ENCODE results near the gene SLC34A1.

SLC34A1 gene

DNA sequence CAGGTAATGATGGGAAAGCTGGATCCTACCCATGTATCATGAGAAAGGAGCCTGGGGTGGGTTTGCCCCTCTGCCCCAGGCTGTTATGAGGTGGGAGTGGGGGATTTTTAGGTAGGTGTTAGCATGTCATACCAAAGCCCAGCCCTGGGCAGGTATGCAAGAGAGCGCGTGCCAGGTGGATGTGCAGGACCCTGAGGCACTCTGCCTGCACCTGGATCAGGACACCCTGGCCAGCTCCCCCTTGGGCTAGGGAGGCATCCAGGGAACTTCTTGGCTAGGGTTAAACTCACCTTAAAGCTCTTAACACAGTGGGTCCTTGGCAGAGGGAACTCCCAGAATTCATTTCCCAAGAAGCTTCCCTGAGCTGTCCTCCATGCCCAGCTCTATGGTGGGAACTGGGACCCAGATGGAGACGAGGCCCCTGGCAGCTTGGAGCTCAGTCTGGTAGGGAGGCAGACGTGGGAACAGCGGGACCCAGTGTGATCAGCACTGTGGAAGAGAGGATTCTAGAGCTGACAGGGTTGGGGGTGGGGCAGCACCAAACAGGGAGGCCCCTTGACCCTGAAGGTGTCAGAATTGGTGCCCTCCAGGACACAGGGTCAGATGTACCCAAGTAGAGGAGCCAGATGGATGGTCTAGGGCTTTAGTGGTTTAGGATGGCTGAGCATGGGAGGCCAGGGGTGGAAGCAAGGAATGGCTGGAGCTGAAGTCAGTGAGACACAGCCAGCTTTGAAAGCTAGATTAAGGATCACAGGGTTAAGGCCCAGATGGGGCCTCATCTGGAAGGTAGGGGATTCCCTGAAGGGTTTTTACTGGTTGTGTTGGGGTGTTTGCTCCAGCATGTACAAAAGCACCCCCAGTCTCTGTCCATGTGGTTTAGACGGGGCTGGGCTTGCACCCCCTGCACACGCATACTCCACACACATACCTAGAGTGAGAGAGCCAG, 60.1 kb downstream of the SLC34A1 start:
- DNase-seq: no peak

DNA sequence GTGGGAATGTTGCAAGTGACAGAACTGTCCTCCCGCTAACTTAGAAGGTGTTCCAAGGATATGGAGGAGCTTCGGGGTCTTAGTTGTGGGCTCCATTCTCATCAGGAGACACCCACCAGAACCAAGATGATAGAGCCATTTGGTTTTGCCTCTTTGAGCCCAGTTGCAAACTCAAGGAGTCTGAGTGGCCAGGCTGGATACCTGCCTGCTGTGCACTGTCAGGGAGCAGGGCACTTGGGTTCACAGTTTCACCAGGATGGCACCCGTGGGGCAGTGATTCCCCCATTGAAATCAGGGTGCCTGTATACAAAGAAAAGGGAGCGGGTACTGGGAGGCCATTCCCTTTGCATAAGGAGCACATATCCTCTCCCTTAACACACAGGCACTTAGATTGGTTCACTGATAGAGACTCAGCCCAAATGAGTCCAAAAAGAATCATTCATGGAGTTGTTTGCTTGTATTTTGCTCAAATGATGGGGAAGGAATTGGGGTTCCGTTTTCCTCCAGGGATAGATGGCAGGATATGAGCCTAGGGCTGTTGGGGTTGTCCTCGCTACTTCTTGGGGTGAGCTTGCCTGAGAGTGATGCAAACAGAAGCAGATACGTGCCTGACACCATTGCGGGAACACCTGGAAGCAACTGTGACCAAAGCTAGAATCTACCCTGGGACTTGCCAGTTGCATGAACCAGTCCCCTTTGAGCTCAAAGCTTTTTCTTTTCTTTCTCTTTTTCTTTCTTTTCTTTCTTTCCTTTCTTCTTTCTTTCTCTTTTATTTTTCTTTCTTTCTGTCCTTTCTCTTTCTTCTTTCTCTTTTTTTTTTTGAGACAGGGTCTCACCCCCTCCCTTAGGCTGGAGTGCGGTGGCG, 61.0 kb downstream of the SLC34A1 start:
- DNase-seq: no peak

DNA sequence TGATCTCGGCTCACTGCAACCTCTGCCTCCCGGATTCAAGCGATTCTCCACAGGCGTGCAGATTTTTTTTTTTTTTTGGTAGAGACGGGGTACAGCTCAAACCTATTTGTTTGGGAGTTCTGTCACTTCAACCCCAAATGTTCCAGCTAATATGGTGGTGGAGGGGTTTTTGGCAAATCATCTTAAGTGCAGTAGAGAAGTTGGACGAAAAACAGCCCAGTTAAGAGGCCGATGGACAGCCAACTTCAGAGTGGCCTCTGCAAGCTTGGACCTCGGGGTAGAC, 61.6 kb downstream of the SLC34A1 start:
- DNase-seq: no peak

DNA sequence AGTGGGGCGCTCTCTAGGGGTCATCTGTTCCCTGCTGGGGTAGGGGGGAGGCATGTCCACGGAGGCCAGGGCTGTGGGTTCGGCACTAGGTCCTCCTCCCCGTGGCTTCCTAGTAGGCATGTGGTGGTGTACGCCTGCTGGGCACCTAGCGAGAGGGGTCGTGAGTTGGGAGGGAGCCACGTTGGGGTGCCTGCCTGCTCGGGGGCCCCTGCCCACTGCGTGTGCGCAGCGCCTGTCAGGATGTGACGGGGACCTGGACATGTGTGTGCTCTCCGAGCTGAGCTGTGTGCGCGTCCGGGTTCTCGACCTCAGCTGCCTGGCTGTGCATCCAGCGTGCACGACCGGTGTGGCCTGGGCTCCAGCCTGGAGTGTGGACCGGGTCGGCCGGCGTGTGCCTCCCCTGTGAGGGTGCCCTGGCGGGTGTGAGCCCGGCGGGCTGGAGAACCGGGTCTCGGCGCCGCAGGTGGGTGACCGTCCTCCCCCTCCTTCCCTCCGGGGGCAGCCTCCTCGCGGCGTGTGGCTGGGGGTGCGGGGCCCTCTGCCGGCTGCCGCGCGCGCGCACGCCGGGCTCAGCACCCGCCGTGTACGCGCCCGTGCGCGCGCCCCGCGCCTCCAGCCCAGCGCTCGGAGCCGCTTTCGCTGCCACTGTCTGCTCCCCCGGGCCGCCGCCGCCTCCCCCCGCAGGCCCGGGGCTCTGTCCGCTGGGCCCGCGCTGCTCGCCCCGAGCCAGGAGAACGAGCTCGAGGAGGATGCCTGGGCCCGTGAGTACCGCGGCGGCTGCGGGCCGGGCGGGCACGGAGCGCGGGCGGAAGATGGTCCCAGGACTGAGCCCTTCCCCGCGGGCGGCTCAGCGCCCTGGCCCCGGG, 62.2 kb downstream of the SLC34A1 start, which contains the start of gene PRR7:
Gene PRR7 (plus strand): TSS at position 615 of the 866 bp plus-strand sequence. CDS start 8,254 bp downstream, outside the sequence.
- DNase-seq: peak in 46 of 51 donors; percentile 25 to 83 (median 66)

DNA sequence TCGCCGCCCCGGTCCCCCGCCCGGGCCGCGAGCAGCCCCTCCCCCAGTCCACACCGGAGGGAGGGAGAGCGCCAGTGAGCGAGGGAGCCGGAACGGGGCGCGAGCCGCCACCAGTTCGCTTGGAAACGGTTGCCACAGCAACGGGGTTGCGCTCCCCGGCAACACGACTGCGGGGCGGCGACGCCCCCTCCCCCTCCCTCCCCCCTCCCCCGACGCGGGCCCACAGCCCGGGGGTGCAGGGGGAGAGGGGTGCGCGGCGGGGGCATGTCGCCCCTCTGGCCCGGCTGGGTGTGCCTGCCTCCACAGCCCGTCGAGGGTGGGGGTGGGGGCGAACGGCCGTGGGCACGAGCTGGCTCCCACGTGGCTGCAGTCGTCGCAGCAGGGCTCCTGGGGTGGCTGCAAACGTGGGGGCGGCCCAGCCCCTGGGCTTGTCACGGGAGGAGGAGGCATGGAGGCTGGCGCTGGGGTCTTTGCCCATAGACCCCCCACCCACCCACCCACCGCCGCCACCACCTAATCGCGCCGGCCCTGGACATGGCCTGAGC, 62.9 kb downstream of the SLC34A1 start:
- DNase-seq: peak in 45 of 51 donors; percentile 22 to 81 (median 70)

DNA sequence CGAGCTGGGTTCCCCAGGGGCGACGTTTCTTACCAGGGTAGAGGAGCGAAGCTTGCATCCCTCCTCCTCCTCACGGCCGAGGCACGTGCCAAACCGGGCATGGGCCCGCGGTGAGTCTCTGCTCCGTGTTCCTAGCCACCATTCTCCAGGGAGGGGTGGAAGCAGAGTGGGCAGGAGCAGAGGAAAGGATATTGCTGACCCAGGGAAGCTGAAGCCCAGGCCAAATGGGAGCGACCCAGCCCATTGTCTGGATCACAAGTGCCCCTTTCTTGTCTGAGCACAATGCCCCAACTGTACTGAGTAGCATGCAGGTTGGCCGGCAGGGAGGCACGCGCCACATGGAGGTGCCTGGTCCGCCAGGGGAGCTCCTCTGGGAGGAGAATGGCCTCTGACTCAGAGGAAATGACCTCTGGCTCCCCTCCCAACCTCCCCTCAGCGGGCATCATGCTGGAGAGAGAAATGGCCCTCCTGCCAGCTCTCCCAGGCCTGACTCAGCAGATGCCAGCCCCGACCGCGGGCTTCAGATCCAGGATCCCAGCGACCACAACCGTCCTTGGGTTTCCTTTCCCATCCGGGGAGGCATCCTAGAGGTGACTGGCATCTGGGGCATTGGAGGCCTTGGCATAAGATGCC, 63.5 kb downstream of the SLC34A1 start:
- peak in 50 of 51 donors; percentile 35 to 95 (median 80) for DNase-seq

Measured in hypothalamus (tissue), 51 donors.